ENCODE measurements around the gene GGTLC2.
"Not testable (repeated sequence)": the region's sequence is repeated elsewhere in the genome, so short reads cannot be mapped to it uniquely, and the experiment has no call there.

GGTLC2 gene

GRCh38 chr22:22638313-22638712 is 6.1 kb upstream of the GGTLC2 start:
- not testable (repeated sequence) for DNase-seq (ENCODE audit: low spot score)

GRCh38 chr22:22642255-22642654 is 2.2 kb upstream of the GGTLC2 start:
- not testable (repeated sequence) for DNase-seq (ENCODE audit: low spot score)

- peak; percentile 37 for DNase-seq (ENCODE audit: low spot score)
Measured at GRCh38 chr22:22645969-22646368, 1.6 kb downstream of the GGTLC2 start.

- DNase-seq (ENCODE audit: low spot score): not testable (repeated sequence)
Measured at GRCh38 chr22:22647952-22648351, 3.5 kb downstream of the GGTLC2 start.

- DNase-seq (ENCODE audit: low spot score): not testable (repeated sequence)
Measured at GRCh38 chr22:22648863-22649536, 4.6 kb downstream of the GGTLC2 start.

GRCh38 chr22:22649761-22650160 is 5.3 kb downstream of the GGTLC2 start:
- DNase-seq (ENCODE audit: low spot score): not testable (repeated sequence)

GRCh38 chr22:22650398-22650797 is 6.0 kb downstream of the GGTLC2 start:
- DNase-seq (ENCODE audit: low spot score): not testable (repeated sequence)

- not testable (repeated sequence) for DNase-seq (ENCODE audit: low spot score)
Measured at GRCh38 chr22:22650803-22651515, 6.5 kb downstream of the GGTLC2 start.

- DNase-seq (ENCODE audit: low spot score): not testable (repeated sequence)
Measured at GRCh38 chr22:22651593-22651992, 7.2 kb downstream of the GGTLC2 start.

GRCh38 chr22:22652102-22652501 is 7.7 kb downstream of the GGTLC2 start:
- DNase-seq (ENCODE audit: low spot score): not testable (repeated sequence)

GRCh38 chr22:22652573-22652972 is 8.2 kb downstream of the GGTLC2 start:
- DNase-seq (ENCODE audit: low spot score): not testable (repeated sequence)

GRCh38 chr22:22653677-22654381 is 9.4 kb downstream of the GGTLC2 start:
- not testable (repeated sequence) for DNase-seq (ENCODE audit: low spot score)

- no peak for DNase-seq (ENCODE audit: low spot score)
Measured at GRCh38 chr22:22655452-22656290, 11.3 kb downstream of the GGTLC2 start.

GRCh38 chr22:22657712-22658111 is 13.3 kb downstream of the GGTLC2 start:
- DNase-seq (ENCODE audit: low spot score): no peak

- no peak for DNase-seq (ENCODE audit: low spot score)
Measured at GRCh38 chr22:22661275-22661674, 16.9 kb downstream of the GGTLC2 start.

GRCh38 chr22:22662095-22662494 is 17.7 kb downstream of the GGTLC2 start:
- no peak for DNase-seq (ENCODE audit: low spot score)

- DNase-seq (ENCODE audit: low spot score): no peak
Measured at GRCh38 chr22:22663861-22664800, 19.7 kb downstream of the GGTLC2 start.

- DNase-seq (ENCODE audit: low spot score): peak; percentile 61
Measured at GRCh38 chr22:22666307-22667091, 22.1 kb downstream of the GGTLC2 start.

- no peak for DNase-seq (ENCODE audit: low spot score)
Measured at GRCh38 chr22:22667966-22668880, 23.8 kb downstream of the GGTLC2 start.

Data from kidney tubule cell (primary cell).